GM12878 (cell line): ENCODE data around the gene OPRL1. TPM values are rescaled to one million over a fixed set of nuclear protein-coding genes. Genes with fewer than 3 reads are reported as not detected.

Experiments
- ATAC-seq: fragments of 200-7000 bp; cut with Tn5 transposase; 3 replicates; pipeline ENCODE4 v1.9.1; 2020; ENCODE audit warnings: mild to moderate bottlenecking, moderate library complexity
- BruUV-seq: library from RNA; stranded (reverse); fragments of 400-500 nt; replicated peaks from 2 replicates; lab custom pipeline; 2021; lab: Mats Ljungman, UMichigan
- CTCF ChIA-PET: fragments of 300-600 bp; sonication (Branson Sonifier 250); formaldehyde crosslinking; extraction: SDS; loops from one replicate; lab custom pipeline; 2021; ENCODE audit warnings: inconsistent platforms; lab: Yijun Ruan, JAX
- POLR2A ChIA-PET: fragments of 350-600 bp; formaldehyde crosslinking; extraction: SDS; loops from one replicate; lab custom pipeline; 2021; ENCODE audit warnings: inconsistent platforms; lab: Charles Lee
- RAD21 ChIA-PET: fragments of 300-600 bp; sonication (Branson Sonifier 250); formaldehyde crosslinking; loops from one replicate; lab custom pipeline; 2023; ENCODE audit warnings: antibody characterized with exemption; ENCODE audit not compliant: unreplicated experiment; lab: Charles Lee
- SMC1A ChIA-PET: fragments of 300-600 bp; sonication (Branson Sonifier 250); formaldehyde crosslinking; loops from one replicate; lab custom pipeline; 2023; ENCODE audit not compliant: unreplicated experiment, uncharacterized antibody; lab: Charles Lee
- DNase-seq: peaks from one replicate; pipeline ENCODE4 v3.0.0-alpha.2; 2011; ENCODE audit warnings: low read depth, low spot score
- FAIRE-seq: peaks from 3 replicates; lab custom pipeline; 2011; peaks lifted over from hg19 to GRCh38; lab: Jason Lieb, UNC
- H2AFZ ChIP-seq: 2 replicates; pipeline ENCODE4 v1.6.0; 2011; ENCODE audit warnings: low read depth, low read length, control low read depth; ENCODE audit not compliant: control insufficient read depth
- H3K27ac ChIP-seq: 2 replicates; pipeline ENCODE4 v1.5.1; 2011; ENCODE audit warnings: control low read depth; ENCODE audit not compliant: control insufficient read depth, insufficient read depth
- H3K27me3 ChIP-seq, 2 experiments: replicated peaks in 1 of 2; 2 replicates each; pipeline versions ENCODE4 v1.6.0 to v1.6.1; 2011; ENCODE audit warnings: low read length in 1 of 2; ENCODE audit not compliant: control insufficient read depth in 2 of 2, insufficient read depth in 2 of 2
- H3K36me3 ChIP-seq, 2 experiments: 2 replicates each; pipeline ENCODE4 v1.5.1; 2011; ENCODE audit warnings: low read length in 1 of 2; ENCODE audit not compliant: control insufficient read depth in 2 of 2, insufficient read depth in 2 of 2
- H3K4me1 ChIP-seq: 2 replicates; pipeline ENCODE4 v1.6.1; 2011; ENCODE audit warnings: mild to moderate bottlenecking, low read length, moderate library complexity, mixed read lengths; ENCODE audit not compliant: control insufficient read depth, insufficient read depth
- H3K4me2 ChIP-seq: 2 replicates; pipeline ENCODE4 v1.6.0; 2011; ENCODE audit warnings: control low read depth; ENCODE audit not compliant: control insufficient read depth, insufficient read depth
- H3K4me3 ChIP-seq: fragments of 200-600 bp; sonication (generic); 2 replicates; pipeline ENCODE4 v1.5.1; 2016
- H3K79me2 ChIP-seq: 2 replicates; pipeline ENCODE4 v1.6.0; 2011; ENCODE audit warnings: low read length; ENCODE audit not compliant: control insufficient read depth, insufficient read depth
- H3K9ac ChIP-seq: 2 replicates; pipeline ENCODE4 v1.8.0; 2011; ENCODE audit warnings: low read length, control low read depth, mixed read lengths; ENCODE audit not compliant: control insufficient read depth, insufficient read depth
- H3K9me3 ChIP-seq: replicated peaks from 3 replicates; pipeline ENCODE4 v1.5.1; 2011; ENCODE audit warnings: mild to moderate bottlenecking, low read length; ENCODE audit not compliant: control insufficient read depth, insufficient read depth
- H4K20me1 ChIP-seq: 2 replicates; pipeline ENCODE4 v1.6.0; 2011; ENCODE audit not compliant: control insufficient read depth, insufficient read depth
- SREBF1 ChIP-seq: IDR thresholded peaks from 2 replicates; pipeline ENCODE4 v1.6.1; 2012; ENCODE audit warnings: mild to moderate bottlenecking, low read length
- WGBS: methylation state at CpG from one replicate; pipeline ENCODE4 v1.1.6; 2016; ENCODE audit warnings: low lambda C conversion rate; ENCODE audit not compliant: insufficient replicate concordance, insufficient coverage; ENCODE audit errors: missing lambda C conversion rate; 5-methylcytosine and 5-hydroxymethylcytosine counted together
- in situ Hi-C: fragments of 300-500 bp; cut with MboI; formaldehyde crosslinking; loops from 9 replicates; pipeline ENCODE4 v1.14.3; 2018; ENCODE audit warnings: mixed read lengths
- intact Hi-C: fragments of 100-400 bp; cut with micrococcal nuclease; formaldehyde crosslinking; loops from one replicate; pipeline ENCODE4 v1.14.2; 2022; ENCODE audit not compliant: unreplicated experiment
- polyA plus RNA-seq, 11 experiments: library from polyadenylated mRNA; depleted of rRNA in 4 of 11; unstranded in 6 of 11; stranded (reverse) in 5 of 11; fragments of >200 nt; fragmentation: Nextera tagmentation in 4 of 11; fragmentation: Illumina TruSeq in 1 of 11; extraction: Ambion mirVana in 4 of 11; extraction: Trizol in 1 of 11; gene quantifications; 1 replicate in 1 of 11; 2 replicates in 10 of 11; pipeline versions ENCODE4 v1.2.1 to v1.2.3, GENCODE V29; 2011 to 2016; ENCODE audit warnings: inconsistent platforms in 2 of 11, missing spikeins in 2 of 11, low read depth in 1 of 11
- total RNA-seq, 4 experiments: library from RNA; depleted of rRNA in 3 of 4; stranded (reverse); fragments of >200 nt in 3 of 4; fragmentation: Illumina TruSeq in 1 of 4; extraction: Trizol in 1 of 4; gene quantifications; 2 replicates each; pipeline versions ENCODE4 v1.2.1 to v1.2.3, GENCODE V29; 2013 to 2021
- TF ChIP-seq, protein P1 (sequence below): fragments of 450-650 bp; IDR thresholded peaks from 2 replicates; pipeline ENCODE4 v1.6.1; 2016; ENCODE audit warnings: mild to moderate bottlenecking
- TF ChIP-seq, protein P2 (sequence below): fragments of 450-650 bp; IDR thresholded peaks from 2 replicates; pipeline ENCODE4 v1.6.1; 2017; ENCODE audit warnings: mild to moderate bottlenecking
- TF ChIP-seq, protein P3 (sequence below): IDR thresholded peaks from 2 replicates; pipeline ENCODE4 v1.6.1; 2012; ENCODE audit warnings: mild to moderate bottlenecking, low read depth, low read length

OPRL1 gene
- total and polyA plus RNA-seq, 10 of the 15 experiments (the other 5 are each of a cell fraction or from before 2014, with no cell fraction given): 0.04 to 0.41 (median 0.24) TPM; not detected in 1

DNA sequence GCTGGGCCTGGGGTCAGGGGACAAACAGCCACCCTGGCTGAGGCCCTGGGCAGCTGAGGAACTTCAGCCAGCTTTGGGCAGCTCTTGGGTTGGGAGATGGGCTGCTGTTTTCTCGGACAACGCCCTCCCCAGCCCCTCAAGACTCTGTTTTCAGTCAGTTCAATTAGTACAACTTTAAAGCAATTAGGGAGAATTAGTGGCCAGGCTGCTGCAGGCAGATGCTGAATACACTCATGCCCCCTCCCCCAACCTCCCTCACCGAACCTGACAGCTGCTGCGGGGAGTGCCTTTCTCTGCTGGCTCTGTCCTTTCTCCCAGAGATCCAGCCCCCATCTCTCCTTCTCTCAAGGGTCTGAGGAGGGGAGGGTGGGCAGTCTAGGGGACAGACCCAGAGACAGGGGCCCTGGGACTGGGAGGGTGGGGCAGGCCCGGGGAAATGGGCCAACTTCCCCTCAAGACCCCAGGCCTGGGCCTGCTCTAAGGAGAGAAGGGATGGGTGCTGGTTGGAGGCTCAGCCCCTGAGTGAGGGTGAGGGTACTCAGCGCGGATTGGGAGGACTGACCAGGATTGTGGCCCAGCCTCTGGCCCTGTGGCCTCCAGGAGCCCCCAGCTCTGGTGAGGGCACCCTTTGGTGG is 66.5 kb downstream of the OPRL1 start:
- Histone ChIP-seq H3K79me2 (no peaks in the 10 kb centered on the region), H3K4me1 (no peaks in the 10 kb centered on the region), H3K27me3 (no peaks in the 10 kb centered on the region), H4K20me1 (no peaks in the 10 kb centered on the region), H3K9ac (no peak overlapping the region), H2AFZ (no peak overlapping the region), H3K9me3 (peaks cover 5% of the 10 kb centered on the region; the same call in 2 of the 3 replicates), H3K27ac (no peak overlapping the region), H3K4me3 (no peak overlapping the region), H3K4me2 (no peak overlapping the region), H3K36me3 (no peaks in the 10 kb centered on the region)
- ATAC-seq: no peak
- no TSS peak for BruUV-seq
- no peak for FAIRE-seq
- intact Hi-C loops: no loop called here
- ChIA-PET SMC1A (no interaction called here), RAD21 (no interaction called here), CTCF (no interaction called here), POLR2A (no interaction called here)
- TF ChIP-seq, protein P1, sequence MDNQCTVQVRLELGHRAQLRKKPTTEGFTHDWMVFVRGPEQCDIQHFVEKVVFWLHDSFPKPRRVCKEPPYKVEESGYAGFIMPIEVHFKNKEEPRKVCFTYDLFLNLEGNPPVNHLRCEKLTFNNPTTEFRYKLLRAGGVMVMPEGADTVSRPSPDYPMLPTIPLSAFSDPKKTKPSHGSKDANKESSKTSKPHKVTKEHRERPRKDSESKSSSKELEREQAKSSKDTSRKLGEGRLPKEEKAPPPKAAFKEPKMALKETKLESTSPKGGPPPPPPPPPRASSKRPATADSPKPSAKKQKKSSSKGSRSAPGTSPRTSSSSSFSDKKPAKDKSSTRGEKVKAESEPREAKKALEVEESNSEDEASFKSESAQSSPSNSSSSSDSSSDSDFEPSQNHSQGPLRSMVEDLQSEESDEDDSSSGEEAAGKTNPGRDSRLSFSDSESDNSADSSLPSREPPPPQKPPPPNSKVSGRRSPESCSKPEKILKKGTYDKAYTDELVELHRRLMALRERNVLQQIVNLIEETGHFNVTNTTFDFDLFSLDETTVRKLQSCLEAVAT: no peak
- no peak for TF ChIP-seq SREBF1
- TF ChIP-seq, protein P2, sequence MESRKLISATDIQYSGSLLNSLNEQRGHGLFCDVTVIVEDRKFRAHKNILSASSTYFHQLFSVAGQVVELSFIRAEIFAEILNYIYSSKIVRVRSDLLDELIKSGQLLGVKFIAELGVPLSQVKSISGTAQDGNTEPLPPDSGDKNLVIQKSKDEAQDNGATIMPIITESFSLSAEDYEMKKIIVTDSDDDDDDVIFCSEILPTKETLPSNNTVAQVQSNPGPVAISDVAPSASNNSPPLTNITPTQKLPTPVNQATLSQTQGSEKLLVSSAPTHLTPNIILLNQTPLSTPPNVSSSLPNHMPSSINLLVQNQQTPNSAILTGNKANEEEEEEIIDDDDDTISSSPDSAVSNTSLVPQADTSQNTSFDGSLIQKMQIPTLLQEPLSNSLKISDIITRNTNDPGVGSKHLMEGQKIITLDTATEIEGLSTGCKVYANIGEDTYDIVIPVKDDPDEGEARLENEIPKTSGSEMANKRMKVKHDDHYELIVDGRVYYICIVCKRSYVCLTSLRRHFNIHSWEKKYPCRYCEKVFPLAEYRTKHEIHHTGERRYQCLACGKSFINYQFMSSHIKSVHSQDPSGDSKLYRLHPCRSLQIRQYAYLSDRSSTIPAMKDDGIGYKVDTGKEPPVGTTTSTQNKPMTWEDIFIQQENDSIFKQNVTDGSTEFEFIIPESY: no peak
- TF ChIP-seq, protein P3, sequence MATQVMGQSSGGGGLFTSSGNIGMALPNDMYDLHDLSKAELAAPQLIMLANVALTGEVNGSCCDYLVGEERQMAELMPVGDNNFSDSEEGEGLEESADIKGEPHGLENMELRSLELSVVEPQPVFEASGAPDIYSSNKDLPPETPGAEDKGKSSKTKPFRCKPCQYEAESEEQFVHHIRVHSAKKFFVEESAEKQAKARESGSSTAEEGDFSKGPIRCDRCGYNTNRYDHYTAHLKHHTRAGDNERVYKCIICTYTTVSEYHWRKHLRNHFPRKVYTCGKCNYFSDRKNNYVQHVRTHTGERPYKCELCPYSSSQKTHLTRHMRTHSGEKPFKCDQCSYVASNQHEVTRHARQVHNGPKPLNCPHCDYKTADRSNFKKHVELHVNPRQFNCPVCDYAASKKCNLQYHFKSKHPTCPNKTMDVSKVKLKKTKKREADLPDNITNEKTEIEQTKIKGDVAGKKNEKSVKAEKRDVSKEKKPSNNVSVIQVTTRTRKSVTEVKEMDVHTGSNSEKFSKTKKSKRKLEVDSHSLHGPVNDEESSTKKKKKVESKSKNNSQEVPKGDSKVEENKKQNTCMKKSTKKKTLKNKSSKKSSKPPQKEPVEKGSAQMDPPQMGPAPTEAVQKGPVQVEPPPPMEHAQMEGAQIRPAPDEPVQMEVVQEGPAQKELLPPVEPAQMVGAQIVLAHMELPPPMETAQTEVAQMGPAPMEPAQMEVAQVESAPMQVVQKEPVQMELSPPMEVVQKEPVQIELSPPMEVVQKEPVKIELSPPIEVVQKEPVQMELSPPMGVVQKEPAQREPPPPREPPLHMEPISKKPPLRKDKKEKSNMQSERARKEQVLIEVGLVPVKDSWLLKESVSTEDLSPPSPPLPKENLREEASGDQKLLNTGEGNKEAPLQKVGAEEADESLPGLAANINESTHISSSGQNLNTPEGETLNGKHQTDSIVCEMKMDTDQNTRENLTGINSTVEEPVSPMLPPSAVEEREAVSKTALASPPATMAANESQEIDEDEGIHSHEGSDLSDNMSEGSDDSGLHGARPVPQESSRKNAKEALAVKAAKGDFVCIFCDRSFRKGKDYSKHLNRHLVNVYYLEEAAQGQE: no peak
- in situ Hi-C loops: no loop called here
- WGBS: 57% methylated on average over 6 of the region's 7 CpGs
- DNase-seq: no peak
